T47D (cell line): ENCODE results near the gene OXER1.

Source experiments
- DNase-seq, 2 experiments: peaks; one replicate each; pipeline versions ENCODE4 v3.0.0 to v3.0.0-alpha.2; 2011 to 2012; ENCODE audit warnings: low read depth in 1 of 2, low spot score in 1 of 2
- JUND ChIP-seq: IDR thresholded peaks from 2 replicates; pipeline ENCODE4 v1.6.1; 2012; ENCODE audit warnings: low read depth
- in situ Hi-C: cut with HindIII; loops from 2 replicates; pipeline ENCODE4 v1.10.0; 2016; ENCODE audit warnings: low sequenced_read_pairs, low pct_unique_long_range_greater_than_20kb

The OXER1 gene

GRCh38 chr2:42771546-42772153, 7.7 kb upstream of the OXER1 start:
- no peak for DNase-seq
- in situ Hi-C loops: no loop called here
- TF ChIP-seq JUND: no peak

- peak; percentile 49 to 73 for DNase-seq
- in situ Hi-C loops: no loop called here
- TF ChIP-seq JUND: no peak
These were observed 6.6 kb upstream of the OXER1 start for GRCh38 chr2:42770288-42771131.

GRCh38 chr2:42769583-42770287, 5.8 kb upstream of the OXER1 start:
- TF ChIP-seq JUND: no peak
- DNase-seq: no peak
- in situ Hi-C loops: no loop called here

GRCh38 chr2:42768706-42769256, 4.8 kb upstream of the OXER1 start:
- DNase-seq: no peak
- in situ Hi-C loops: no loop called here
- no peak for TF ChIP-seq JUND

GRCh38 chr2:42767899-42768705, 4.2 kb upstream of the OXER1 start:
- TF ChIP-seq JUND: no peak
- DNase-seq: no peak
- in situ Hi-C loops: no loop called here

- in situ Hi-C loops: no loop called here
- TF ChIP-seq JUND: no peak
- DNase-seq: no peak
These were observed 3.4 kb upstream of the OXER1 start for GRCh38 chr2:42767080-42767898.

- DNase-seq: no peak
- TF ChIP-seq JUND: no peak
- in situ Hi-C loops: no loop called here
These were observed 1.8 kb upstream of the OXER1 start for GRCh38 chr2:42765686-42766085.

GRCh38 chr2:42764901-42765300, 966 bp upstream of the OXER1 start:
- in situ Hi-C loops: no loop called here

GRCh38 chr2:42762823-42763804, 821 bp downstream of the OXER1 start:
- no peak for DNase-seq
- in situ Hi-C loops: no loop called here
- TF ChIP-seq JUND: no peak

More at GRCh38 chr2:42764901-42765300, 966 bp upstream of the OXER1 start:
- no peak for DNase-seq
- no peak for TF ChIP-seq JUND

- TF ChIP-seq JUND: no peak
- in situ Hi-C loops: no loop called here
- DNase-seq: no peak
These were observed 1.8 kb downstream of the OXER1 start for GRCh38 chr2:42762155-42762554.

- DNase-seq: no peak
- in situ Hi-C loops: no loop called here
- TF ChIP-seq JUND: no peak
These were observed 2.4 kb downstream of the OXER1 start for GRCh38 chr2:42761554-42761953.
